Measurements from ENCODE around the gene PLCB2.

Gene PLCB2

GRCh38 chr15:40340740-40341400 lies 33.1 kb upstream of the PLCB2 start, which contains the start of gene CCDC9B:
CCDC9B (minus strand) TSS chr15:40340939; CDS start chr15:40340819, 120 bp downstream.
- DNase-seq (ENCODE audit: extremely low spot score, insufficient read length, low read depth), result no peak
- no peak for FAIRE-seq

GRCh38 chr15:40340038-40340739 lies 32.5 kb upstream of the PLCB2 start:
- DNase-seq (ENCODE audit: extremely low spot score, insufficient read length, low read depth) (no peak), FAIRE-seq (no peak)

GRCh38 chr15:40339621-40339945 lies 31.8 kb upstream of the PLCB2 start:
- DNase-seq (ENCODE audit: extremely low spot score, insufficient read length, low read depth) (no peak), FAIRE-seq (no peak)

GRCh38 chr15:40338921-40339620 lies 31.3 kb upstream of the PLCB2 start:
- no peak for DNase-seq (ENCODE audit: extremely low spot score, insufficient read length, low read depth)
- no peak for FAIRE-seq

DNA sequence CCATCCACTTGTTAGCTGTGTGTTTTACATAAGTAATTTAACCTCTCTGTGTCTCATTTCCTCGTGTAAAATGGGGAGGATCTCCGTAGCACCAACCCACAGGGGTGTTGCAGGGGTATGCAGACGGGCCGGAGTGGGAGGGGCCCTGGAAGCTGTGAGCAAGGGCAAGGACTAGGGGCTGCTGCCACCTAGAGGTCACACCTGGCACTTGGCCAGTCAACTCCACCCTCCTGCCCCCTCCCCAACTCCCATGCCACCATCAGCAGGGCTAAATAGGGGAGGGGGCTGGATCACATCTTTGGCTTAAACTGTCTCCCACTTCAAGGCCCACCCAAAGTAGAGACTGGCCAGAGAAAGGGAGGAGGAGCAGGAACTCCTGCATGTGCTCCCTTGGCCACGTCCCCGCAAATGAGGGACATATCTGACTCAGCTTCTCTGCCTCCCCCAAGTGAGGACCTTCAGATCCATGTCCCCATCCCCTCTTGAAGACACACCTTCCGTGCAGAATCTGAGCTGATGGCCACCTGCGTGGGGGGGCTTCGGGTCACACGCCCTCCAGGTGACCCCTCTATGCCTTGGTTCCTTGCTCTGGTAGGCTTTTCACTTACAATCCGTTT lies 30.4 kb upstream of the PLCB2 start:
- peak; percentile 78 for DNase-seq (ENCODE audit: extremely low spot score, insufficient read length, low read depth)
- FAIRE-seq, result peak; percentile 79

- no peak for DNase-seq (ENCODE audit: extremely low spot score, insufficient read length, low read depth)
These were observed 29.9 kb upstream of the PLCB2 start for GRCh38 chr15:40337597-40337996.

GRCh38 chr15:40336744-40337122 lies 29.0 kb upstream of the PLCB2 start:
- no peak for DNase-seq (ENCODE audit: extremely low spot score, insufficient read length, low read depth)
- FAIRE-seq, result peak; percentile 57

More at GRCh38 chr15:40337597-40337996, 29.9 kb upstream of the PLCB2 start:
- no peak for FAIRE-seq

GRCh38 chr15:40335938-40336743 lies 28.4 kb upstream of the PLCB2 start:
- DNase-seq (ENCODE audit: extremely low spot score, insufficient read length, low read depth) (no peak), FAIRE-seq (no peak)

DNA sequence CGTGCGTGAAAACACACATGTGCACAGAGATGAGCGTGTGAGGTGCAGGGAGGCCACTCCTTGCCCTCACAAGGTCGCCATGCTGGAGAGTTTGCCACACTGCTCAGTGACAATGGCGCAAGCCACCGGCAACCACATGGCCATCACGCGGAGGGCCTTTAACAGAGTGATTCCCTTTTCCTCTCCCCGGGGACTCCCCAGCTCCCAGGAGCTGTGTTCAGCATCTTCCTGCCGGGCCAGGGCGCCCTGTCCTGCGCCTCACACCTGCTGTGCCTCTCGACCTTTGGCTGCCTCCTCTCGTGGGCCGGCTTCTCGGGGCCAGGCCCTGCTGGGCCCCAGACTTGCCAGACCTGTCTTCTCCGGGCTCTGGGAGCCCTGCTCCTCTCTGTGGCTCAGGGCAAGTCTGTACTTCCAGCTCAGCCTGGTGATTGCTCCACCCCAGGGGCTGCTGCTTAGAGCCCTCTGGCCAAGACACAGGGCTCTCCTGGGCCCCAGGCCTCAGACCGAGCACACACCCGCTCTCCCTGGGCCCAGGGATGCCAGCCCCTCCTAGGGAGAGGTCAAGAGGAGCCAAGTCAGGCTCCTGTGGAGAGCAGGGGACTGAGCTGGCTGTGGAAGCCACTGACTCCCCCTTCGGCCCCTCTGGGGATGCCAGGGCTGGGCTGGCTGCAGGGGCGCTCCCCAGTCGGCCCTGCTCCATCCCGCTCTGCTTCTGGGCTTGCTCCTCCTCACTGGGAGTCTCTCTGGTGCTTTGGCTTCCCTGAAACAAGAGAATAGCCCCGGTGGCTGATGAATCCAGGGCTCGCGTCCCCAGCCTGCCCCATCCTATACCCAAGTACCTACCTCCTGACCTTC lies 27.4 kb upstream of the PLCB2 start:
- DNase-seq (ENCODE audit: extremely low spot score, insufficient read length, low read depth) (no peak), FAIRE-seq (no peak)

- FAIRE-seq (no peak), DNase-seq (ENCODE audit: extremely low spot score, insufficient read length, low read depth) (no peak)
These were observed 26.8 kb upstream of the PLCB2 start for GRCh38 chr15:40334541-40334940.

DNA sequence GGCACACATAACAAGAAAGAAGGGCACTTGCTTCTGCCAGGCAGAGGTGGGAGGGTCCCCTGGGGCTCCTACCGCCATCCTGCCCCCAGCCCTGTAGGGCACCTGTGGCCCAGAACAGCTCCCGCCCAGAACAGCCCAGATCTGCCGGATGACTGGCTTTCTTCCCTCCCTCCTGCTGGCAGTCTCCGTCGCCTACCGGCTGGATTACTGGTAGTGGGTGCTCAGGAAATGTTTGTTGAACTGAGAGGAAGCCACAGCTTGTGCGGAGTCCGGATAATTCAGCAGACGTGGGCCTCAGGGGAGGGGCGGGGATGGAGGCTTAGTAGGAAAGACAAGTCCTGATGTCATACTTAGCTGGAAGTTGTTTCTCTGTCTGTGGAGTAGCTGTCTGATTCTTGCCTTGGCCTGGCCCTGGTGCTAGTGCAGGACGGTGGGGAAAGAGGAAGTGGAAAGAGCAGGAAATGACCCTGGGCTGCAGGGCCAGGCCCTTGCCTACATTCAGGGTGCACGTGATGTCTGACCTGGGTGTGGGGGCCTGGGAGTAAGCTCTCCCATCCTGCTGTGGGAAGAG lies 26.3 kb upstream of the PLCB2 start:
- DNase-seq (ENCODE audit: extremely low spot score, insufficient read length, low read depth) (no peak), FAIRE-seq (peak; percentile 71)

GRCh38 chr15:40332113-40332781 lies 24.5 kb upstream of the PLCB2 start:
- FAIRE-seq (no peak), DNase-seq (ENCODE audit: extremely low spot score, insufficient read length, low read depth) (no peak)

DNA sequence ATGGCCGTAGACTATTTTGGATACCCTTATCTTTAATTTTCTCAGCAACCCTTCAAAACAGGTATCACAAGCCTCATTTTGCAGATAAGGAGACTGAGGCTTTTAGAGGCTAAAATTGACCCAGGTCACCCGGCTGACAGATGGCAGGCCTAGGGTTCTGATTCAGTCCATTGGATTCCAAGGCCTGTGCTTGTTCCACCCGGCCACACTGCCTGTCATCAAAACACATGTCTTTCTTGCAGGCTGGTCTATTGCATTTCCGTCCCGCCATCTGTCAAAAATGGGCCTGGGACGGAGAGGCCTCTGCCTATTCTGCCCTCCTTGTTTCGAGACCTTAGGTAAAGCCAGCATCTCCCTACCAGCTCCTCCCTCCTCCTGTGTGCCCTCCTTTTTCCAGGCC lies 23.9 kb upstream of the PLCB2 start:
- FAIRE-seq, result no peak

GRCh38 chr15:40331026-40331425 lies 23.3 kb upstream of the PLCB2 start:
- DNase-seq (ENCODE audit: extremely low spot score, insufficient read length, low read depth) (no peak), FAIRE-seq (no peak)

More for the DNA sequence above, 23.9 kb upstream of the PLCB2 start:
- no peak for DNase-seq (ENCODE audit: extremely low spot score, insufficient read length, low read depth)

DNA sequence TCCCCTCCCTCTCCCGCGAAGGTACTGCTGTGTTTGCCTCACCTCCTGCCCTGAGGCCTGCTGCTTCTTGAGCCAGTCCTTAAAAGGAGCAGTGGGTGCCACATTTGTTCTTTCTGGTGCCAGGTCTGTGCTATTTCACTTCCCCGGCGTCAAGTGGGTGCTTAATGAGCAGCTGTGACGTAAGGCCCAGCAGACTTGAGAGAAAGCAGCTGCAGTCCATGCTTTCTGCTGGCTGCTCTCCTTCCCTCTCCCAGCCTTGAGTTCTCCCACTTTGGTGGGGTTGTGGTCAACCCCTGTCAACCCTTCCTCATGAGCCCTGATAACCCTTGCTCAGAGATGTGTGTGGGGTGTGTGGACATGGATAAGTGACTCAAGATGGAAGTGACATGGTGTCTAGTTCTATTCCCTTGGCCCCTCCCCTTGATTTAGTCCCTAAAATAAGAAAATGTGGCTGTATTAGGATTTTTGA lies 22.7 kb upstream of the PLCB2 start:
- DNase-seq (ENCODE audit: extremely low spot score, insufficient read length, low read depth), result no peak

GRCh38 chr15:40329804-40330203 lies 22.1 kb upstream of the PLCB2 start:
- FAIRE-seq (no peak), DNase-seq (ENCODE audit: extremely low spot score, insufficient read length, low read depth) (no peak)

More for the DNA sequence above, 22.7 kb upstream of the PLCB2 start:
- FAIRE-seq, result no peak

DNA sequence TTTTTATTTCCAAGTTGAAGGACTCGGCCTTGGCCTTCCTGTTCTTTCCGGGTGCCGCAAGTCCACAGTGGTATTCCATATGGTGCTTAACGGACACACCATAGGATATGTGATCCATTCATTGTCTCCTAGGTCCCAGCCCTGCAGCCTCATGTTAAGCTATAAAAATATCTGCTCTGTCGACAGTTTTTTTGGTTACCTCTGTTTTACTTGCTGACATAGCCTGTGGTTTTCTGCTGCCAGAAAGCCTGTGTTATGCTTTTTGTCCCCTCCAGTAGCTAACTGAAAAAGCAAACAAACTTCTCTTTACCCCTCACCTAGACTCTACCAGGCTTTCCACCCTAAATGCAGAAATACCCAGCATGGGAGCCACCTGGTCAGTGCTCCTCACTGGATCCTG lies 21.0 kb upstream of the PLCB2 start:
- no peak for DNase-seq (ENCODE audit: extremely low spot score, insufficient read length, low read depth)

DNA sequence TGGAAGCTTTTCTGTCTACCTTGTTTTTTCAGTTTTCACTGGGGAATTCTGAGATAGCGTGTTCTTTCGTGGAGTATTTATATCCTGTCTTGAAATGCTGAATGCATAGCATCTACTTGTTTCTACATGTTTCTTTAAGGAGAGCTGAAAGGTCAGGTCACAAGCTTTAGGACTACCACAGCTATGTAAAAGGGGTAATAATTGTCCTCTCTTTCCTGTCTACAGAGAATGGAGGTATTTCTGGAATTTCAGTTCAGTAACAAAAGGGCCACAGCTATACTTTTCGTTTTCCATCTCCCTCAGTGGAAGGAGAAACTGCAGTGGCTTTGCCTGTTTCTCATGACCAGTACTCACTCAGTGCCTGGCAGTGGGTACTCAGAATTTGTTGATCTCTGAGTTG lies 20.4 kb upstream of the PLCB2 start:
- FAIRE-seq (no peak), DNase-seq (ENCODE audit: extremely low spot score, insufficient read length, low read depth) (no peak)

More for the DNA sequence above, 21.0 kb upstream of the PLCB2 start:
- no peak for FAIRE-seq
